GM18873 (cell line): Measurements from ENCODE around the gene SIK1.

ENCODE experiments used
- ATAC-seq: cut with Tn5 transposase; IDR thresholded peaks from one replicate; pipeline ENCODE4 v1.9.1; 2021; ENCODE audit warnings: mild to moderate bottlenecking, moderate library complexity, moderate number of reproducible peaks; ENCODE audit not compliant: unreplicated experiment, low FRiP score

Gene SIK1

GRCh38 chr21:43369596-43370090 is 57.3 kb downstream of the SIK1 start:
- no peak for ATAC-seq

GRCh38 chr21:43369124-43369523 is 57.8 kb downstream of the SIK1 start:
- ATAC-seq, result peak; percentile 48

- no peak for ATAC-seq
These were observed 58.2 kb downstream of the SIK1 start for GRCh38 chr21:43368685-43369084.

GRCh38 chr21:43367859-43368258 is 59.1 kb downstream of the SIK1 start:
- no peak for ATAC-seq

DNA sequence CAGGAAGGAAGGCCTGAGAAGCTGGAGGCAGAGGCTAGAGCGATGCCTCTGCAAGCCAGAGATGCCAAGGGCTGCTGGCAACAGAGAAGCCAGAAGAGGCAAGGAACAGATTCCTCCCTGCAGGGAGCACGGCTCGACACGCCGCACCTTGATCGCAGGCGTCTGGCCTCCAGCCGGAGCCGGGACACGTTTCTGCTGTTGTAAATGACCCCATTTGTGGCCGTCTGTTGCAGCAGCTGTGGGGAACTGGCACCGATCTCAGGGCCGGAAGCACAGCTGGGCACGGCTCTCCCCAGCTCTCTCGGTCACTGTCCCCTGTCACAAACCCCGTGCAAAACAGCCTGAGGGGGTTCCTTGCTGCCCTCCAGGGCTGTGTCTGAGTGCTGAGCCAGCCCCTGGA is 59.6 kb downstream of the SIK1 start:
- no peak for ATAC-seq

GRCh38 chr21:43366656-43367055 is 60.3 kb downstream of the SIK1 start:
- no peak for ATAC-seq

DNA sequence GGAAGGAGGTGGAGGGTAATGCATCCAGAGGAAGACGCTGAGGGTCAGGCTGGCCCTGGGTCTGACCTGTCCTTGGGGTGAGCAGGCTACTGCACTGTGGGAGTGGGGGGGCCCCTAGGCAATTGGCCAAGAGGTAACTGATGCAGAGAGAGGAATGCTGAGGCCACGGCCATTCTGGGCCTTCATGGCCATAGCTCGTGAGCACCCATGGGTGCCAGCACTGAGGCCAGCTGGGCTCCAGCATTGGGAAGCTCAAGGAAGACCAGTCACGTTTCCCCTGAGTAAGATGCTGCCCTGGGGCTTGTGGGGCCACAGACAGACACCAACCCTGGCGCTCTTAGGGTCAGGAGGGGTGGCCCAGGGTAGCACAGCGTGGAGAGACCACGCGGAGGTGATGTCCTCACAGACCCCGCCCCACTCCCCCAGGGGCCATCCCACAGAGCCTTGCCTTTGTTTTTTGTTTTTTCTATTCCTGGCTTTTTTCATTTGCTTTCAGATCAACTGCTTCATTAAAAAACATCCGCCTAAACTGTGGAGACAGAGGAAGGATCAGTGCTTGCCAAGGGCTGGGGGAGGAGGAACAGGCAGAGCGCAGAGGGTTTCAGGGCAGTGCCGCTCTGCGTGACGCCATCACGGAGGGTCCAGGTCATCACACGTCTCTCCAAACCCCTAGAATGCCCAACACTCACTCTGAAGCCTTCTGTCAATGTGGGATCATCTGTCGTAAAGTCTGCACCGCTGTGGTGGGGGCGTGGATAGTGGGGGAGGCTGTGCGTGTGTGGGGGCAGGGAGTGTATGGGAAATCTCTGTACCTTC is 61.1 kb downstream of the SIK1 start:
- ATAC-seq, result no peak

DNA sequence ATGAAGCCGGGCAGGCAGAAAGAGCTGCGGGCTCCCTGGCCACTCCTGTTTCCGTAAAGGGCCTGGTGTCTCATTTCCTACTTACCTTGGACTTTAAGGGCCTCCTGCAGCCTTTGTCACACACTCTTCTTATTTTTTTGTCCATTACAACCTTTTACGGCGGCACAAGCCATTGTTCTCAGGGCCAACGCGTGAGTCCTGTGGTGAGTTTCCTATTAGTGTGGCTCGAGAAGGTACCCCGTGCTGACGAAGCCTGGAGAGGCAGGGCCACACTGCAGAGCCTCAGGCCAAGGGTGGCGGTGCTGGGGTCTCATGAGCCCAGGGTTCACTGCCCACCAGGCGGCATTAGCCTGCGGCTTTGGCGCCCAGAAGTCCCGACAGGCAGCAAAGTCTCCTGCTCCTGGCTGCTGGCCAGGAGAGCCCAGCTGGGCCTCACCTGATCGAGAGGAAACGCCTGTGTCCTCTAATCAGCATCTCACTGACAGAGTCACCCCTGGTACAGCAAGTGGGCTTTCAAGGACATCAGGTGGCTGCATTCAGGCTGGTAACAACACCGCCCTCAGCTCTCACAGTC is 62.0 kb downstream of the SIK1 start:
- ATAC-seq, result no peak
